GM10847 (cell line): Measurements from ENCODE around the gene TOMM6.
A peak's percentile ranks its signal among the peaks of the same experiment; 100 is the strongest.

Source experiments
- POLR2A ChIP-seq: IDR thresholded peaks from 2 replicates; pipeline ENCODE4 v1.6.1; 2011; ENCODE audit not compliant: insufficient read length; ENCODE audit errors: extremely low read depth

TOMM6 gene

DNA sequence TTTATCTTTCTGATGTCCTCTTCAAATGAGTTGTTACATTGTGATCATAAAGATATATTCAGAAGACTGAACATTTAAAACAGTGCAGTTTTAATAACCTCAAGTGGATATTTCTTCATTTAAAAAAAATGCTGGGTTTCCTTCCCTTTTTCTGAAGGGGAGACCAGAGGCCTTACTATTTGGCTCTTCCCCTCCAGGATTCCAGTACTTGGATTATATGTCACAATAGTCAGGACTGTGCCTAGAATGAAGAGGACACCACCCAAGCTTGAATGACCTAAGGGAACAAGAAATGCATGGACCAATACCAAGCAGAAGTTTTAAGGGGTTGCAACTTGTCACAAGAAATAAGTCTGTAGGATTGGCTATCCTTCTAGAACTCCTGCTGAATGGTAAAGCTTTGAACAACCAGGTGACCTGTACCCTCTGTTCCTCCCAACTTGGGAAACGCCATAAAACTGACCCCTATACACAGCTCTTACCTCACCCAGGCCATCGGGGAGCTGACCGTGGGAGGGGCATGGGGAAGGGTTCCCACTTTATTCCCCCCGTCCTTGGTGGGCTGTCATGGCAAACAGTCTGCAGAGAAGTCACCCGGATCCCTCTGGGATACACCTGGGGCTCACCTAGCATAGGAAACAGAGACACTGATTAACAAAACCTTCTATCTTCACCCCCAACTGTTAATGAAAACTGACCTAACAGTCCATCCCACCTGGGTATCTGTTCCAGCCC is 9.8 kb upstream of the TOMM6 start:
- no peak for TF ChIP-seq POLR2A

DNA sequence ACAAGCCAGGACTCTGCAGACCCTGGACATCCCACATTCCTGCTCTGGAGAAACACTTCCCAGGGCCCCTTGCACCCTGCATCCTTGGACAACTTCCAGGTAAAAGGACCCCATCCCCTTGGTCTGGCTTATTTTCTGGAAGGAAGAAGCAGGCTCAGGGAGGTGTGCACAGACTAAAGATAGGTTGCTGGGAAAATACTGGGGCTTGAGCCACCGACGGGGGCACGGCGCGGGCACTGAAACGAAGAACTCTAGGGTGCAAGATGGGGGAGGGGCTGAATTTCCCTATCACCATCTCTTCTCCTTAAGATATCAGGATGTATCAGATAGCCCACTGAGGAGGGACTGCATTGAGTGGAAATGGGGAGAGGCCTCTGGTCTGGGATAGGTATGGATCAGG is 8.6 kb upstream of the TOMM6 start:
- TF ChIP-seq POLR2A = no peak

DNA sequence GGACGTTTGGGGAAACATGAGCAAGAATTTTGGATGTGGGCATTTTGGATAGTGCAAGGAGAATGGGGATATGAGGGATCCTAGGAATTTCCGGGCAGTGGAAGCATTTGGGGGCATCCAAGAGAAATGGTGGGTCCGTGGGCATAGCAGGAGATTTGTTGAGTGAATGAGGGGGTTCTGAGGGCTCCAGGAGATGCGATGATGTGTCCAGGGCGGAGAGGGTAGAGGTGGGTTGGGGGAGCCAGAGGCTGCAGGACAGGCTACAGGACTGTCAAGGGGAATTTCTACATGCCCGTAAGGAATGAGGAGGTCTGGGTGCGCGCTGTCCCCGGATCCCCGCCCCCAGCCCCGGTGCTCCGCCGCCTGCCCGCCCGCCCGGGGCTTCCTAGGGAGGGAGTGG is 8.2 kb upstream of the TOMM6 start:
- no peak for TF ChIP-seq POLR2A

DNA sequence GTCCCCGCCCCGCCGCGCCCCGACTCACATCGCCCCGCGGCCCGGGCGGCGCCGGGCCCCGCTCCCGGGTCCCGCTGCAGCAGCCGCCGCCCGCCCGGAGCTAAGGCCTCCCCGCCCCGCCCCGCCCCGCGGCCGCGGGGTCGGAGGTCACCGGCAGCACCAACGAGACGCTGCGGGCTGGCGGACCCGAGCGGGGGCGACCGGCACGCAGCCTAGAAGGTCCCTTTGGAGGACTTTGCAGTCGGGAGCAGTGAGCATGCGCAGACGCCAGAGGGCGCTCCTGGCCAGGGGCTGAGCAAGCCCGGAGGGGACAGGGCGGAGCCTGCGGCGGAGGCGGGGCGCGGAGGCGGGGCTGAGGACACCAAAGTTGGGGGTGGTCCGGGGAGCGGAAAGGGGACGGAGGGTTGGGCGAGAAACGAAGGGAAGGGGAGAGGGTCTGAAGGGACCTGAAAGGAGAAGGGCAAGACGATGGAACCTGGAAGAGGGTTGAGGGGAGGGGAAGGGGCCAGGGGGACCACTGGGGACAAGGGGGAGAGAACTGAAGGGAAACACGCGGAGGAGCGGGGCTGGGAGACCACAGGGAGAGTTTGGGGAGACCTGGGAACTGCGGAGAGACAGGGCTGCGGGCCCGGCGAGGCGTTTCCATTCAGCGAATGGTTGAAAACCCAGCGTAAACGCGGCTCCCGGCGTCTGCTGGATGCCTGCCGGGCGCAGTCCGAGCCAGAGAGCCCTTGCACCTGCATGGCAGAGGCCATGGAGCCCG is 7.5 kb upstream of the TOMM6 start, which contains the start of gene FRS3:
Gene FRS3, minus strand, starts transcription at position 113 of the 763 bp plus-strand sequence. CDS start 2,913 bp downstream, outside the sequence.
- TF ChIP-seq POLR2A = peak; percentile 39

DNA sequence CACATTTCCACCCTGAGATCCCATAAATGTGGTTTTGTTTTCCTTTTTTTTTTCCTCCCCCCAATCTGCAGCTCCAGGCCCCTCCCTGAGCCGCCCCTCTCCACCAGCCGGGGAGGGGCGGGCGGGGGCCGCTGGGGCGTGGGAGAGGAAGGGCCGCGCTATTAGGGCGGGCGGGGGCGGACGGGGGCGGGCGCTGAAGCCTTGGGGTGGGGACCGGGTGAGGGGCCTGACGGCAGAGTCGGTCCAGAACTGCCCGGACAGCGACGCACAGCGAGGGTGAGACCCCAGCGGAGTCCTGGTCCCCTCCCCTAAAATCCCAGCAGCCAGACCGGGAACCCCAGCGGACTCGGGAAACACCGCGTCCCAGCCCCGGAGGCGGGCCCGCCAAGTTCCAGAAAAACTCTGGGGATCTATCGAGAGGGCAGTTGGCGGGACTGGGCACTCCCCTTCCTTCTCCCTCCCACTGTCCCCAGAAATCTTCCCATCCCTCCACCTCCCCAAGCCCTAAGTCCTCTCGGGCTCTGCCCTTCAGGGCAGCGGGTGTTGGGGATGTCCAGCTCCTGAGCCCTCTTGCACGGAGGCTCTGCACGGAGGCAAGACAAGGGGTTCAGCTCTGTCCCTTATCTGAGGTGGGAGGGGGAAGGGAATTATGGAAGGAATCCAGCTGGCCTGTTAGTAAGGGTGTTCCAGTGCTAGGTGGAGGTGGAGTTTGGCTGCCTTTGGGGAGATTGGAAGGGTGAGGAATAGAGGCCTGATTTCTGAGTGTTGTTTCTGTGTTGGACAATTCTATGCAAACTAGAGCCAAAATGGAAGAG is 6.7 kb upstream of the TOMM6 start, which contains the start of gene PRICKLE4:
Gene PRICKLE4, plus strand, starts transcription at position 232 of the 815 bp plus-strand sequence. CDS start 2,692 bp downstream, outside the sequence.
- no peak for TF ChIP-seq POLR2A

DNA sequence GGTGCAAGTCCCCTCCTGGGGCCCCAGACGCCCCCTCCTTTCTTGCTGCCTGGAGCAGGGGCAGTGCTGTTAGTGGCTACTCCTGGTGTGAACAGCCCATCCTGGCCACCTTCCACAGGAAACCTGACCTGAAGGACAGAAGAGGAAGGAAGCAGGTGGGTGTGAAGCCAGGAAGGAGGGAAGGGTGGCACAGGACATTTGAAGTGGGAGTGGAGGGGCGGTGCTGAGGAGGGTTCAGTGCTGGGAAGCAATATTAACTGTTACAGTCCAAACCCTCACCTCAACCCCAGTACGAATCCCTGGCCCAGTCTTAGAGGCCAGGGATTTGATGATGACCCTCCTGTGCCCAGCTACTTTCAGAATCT is 6.1 kb upstream of the TOMM6 start:
- no peak for TF ChIP-seq POLR2A

DNA sequence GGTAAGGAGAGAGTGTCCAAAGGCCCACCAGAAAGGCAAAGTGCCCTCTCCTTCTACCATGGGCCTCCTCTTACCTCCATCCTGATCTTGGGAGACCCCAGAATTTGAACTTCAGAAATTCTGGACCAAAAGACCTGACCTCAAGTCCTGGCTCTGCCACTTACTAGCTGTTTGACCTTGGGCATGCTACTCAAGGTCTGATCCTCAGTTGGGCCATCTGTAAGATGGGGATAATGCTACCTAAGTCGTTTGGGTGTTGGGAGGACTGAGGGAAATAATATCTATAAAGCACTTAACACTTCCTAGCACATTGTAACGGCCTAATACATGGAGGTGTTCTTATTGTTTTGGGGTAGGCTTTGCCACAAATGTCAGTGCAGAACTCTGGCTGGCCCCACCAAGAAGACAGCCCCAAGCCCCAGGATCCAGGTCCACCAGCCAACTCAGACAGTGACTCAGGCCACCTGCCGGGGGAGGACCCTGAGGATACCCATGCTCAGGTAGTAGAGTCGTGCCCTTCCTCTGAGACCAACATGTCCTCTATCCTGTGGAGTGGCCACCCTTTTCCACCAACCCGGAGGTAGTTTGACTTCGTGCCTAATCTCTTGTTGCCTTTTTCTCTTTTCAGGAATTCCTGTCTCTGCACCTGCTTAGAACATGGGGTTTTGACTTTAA is 4.3 kb upstream of the TOMM6 start:
- TF ChIP-seq POLR2A = no peak

DNA sequence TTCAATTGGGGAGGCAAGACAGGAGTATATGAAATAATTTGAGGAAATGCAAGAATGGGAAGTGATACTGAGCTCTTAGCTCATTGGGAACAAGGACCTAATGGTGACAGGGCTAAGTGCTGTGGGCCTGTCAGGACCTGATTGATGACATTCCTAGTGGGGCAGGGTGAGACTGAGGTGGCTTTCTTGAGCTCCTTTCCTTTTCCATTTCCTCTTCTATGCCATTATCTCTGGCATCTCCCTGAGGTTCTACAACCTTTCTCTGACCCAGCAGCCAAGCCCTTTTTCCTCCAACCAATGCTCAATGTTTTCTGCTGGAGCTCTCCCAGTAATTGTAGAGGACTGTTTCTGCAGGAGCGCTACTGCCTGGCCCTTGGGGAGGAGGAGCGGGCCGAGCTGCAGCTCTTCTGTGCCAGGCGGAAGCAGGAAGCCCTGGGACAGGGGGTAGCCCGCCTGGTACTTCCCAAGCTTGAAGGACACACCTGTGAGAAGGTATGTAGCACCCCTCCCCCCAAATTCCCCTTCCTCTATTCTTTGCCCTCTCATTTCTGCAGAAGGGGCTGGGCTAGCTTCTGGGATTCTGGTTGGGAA is 2.8 kb upstream of the TOMM6 start:
- no peak for TF ChIP-seq POLR2A

DNA sequence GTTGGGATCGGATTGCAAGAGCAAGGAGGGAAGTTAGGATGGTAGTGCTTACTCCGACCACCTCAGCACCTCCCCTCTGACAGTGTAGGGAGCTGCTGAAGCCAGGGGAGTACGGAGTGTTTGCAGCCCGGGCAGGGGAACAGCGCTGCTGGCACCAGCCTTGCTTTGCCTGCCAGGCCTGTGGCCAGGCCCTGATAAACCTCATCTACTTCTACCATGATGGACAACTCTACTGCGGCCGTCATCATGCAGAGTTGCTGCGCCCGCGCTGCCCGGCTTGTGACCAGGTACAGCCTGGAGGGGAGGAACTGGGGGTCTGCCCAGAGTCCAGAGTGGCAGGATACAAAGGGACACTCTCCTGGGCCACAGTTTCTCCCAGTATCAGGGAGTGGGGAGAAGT is 2.2 kb upstream of the TOMM6 start:
- TF ChIP-seq POLR2A = no peak

DNA sequence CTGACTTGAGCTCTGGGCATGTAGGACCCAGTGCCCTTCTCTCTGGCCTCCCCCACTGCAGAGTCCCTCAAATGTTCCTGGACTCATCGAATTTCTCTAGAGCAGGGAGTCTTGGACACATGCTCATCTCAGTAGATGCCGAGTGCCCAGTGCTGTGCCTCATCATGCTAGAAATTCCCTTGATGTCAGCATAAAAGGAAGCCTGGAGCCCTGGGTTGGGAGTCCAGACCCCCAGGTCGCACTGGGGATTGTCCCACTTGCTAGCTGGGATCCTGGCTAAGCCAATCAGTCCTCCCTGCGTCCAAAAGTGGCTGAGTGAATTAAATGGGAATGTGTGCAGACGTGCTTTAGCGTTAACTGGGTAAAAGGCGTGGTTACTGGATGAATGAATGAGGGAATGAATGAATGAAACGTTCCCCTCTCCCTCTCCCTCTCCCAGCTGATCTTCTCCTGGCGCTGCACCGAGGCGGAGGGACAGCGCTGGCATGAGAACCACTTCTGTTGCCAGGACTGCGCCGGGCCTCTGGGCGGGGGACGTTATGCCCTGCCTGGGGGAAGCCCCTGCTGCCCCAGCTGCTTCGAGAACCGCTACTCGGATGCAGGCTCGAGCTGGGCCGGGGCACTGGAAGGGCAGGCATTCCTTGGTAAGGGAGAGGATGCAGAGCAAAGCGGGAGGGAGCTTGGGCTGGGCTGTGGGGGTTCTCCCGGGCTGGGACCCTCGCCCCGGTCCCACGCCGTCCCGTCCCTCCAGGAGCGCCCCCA is 1.6 kb upstream of the TOMM6 start:
- no peak for TF ChIP-seq POLR2A

DNA sequence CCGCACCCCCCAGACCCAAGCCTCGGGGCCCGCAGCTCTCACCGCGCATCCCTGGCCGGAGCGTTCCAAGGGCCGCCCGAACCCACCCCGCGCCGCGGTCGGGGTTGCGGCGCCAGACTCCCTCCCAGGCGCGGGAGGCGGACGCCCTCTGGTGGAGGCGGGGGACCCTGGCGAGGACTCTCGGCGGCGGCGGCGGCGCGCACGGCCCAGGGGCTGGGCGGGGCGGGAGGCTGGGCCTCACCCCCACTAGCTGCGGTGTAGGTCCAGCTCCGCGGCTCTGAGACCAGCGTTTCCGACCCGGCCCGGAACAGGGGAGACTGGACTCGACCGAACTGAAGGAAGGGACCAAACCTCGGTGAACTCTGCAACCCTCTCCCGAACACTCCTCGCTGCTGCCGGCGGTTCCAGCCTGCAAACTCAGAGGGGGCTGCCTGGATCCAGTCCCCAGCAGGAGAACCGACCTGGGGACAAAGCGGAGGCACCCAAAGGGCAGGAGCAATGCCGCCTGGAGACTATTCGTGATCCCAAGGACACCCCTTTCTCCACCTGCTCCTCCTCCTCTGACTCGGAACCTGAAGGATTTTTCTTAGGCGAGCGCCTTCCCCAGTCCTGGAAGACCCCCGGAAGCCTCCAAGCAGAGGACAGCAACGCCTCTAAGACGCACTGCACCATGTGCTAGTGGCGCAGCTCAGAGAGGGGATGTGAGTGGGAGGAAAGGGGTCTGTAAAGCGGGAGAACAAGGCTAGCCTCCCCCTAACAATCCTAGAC is 859 bp upstream of the TOMM6 start:
- TF ChIP-seq POLR2A = no peak

DNA sequence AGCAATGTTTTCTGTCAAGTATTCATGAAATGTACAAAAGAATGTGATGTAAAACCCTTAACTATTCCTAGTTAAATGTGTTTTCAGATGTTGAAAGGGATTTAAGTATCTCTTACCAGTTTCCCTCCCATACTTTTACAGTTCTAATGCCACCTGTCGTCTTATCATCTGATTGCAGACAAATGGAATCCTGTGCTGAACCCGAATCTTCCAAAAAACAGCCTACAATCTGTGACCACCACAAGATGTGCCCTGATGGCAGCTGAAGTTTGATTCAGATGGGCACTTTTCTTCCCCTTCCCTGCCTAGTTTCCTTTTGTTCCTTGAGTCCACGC is 1.9 kb downstream of the TOMM6 start:
- no peak for TF ChIP-seq POLR2A

DNA sequence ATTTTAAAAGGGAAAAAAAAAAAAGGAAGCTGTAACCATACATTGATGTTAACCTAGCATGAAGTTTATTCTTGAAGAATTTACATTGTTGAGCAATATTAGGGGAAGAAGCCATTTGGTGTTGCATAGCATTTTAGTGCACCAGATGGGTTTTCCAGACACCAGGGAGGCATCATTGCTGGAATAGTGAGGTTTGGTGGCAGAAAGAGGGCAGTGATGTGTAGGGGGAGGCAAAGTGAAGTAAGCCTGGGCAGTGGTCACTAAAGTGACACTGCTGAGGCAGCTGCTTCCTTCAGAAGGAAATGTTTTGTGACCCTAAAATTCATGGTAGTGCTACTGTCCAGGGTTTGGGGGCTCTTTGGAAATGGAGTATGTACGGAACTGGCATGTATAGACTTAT is 2.6 kb downstream of the TOMM6 start:
- TF ChIP-seq POLR2A = no peak
